Endodermal cell (in vitro differentiated cells): Measurements from ENCODE around the gene TMEM273. TPM values are rescaled to one million over a fixed set of nuclear protein-coding genes. Genes with fewer than 3 reads are reported as not detected.

ENCODE experiments used
- DNase-seq: peaks from one replicate; pipeline ENCODE4 v3.0.0-alpha.2; 2017
- H3K27ac ChIP-seq: 2 replicates; pipeline ENCODE4 v1.5.1; 2013; ENCODE audit warnings: mild to moderate bottlenecking, low read depth, low read length, moderate library complexity
- H3K27me3 ChIP-seq: 2 replicates; pipeline ENCODE4 v1.6.1; 2013; ENCODE audit warnings: mild to moderate bottlenecking, low read length, moderate library complexity; ENCODE audit not compliant: insufficient read depth, control insufficient read depth, poor library complexity, severe bottlenecking
- H3K36me3 ChIP-seq: 2 replicates; pipeline ENCODE4 v1.7.0; 2013; ENCODE audit warnings: mild to moderate bottlenecking, low read length, moderate library complexity; ENCODE audit not compliant: control insufficient read depth, insufficient read depth
- H3K4me1 ChIP-seq: one replicate; pipeline ENCODE4 v1.7.0; 2013; ENCODE audit warnings: low read length; ENCODE audit not compliant: control insufficient read depth, insufficient read depth
- H3K4me3 ChIP-seq: 2 replicates; pipeline ENCODE4 v1.5.1; 2013; ENCODE audit warnings: mild to moderate bottlenecking, low read length, moderate library complexity
- H3K9ac ChIP-seq: 2 replicates; pipeline ENCODE4 v1.6.1; 2013; ENCODE audit warnings: mild to moderate bottlenecking, low read length, moderate library complexity; ENCODE audit not compliant: poor library complexity, severe bottlenecking; ENCODE audit errors: extremely low read depth
- H3K9me3 ChIP-seq: 2 replicates; pipeline ENCODE4 v1.6.1; 2013; ENCODE audit warnings: mild to moderate bottlenecking, low read length, moderate library complexity; ENCODE audit not compliant: control insufficient read depth
- H3K27ac Mint-ChIP-seq: 2 replicates; pipeline ENCODE4 v1.8.0; 2020; ENCODE audit warnings: mixed read lengths
- H3K27me3 Mint-ChIP-seq: 2 replicates; pipeline ENCODE4 v1.8.0; 2021; ENCODE audit warnings: mild to moderate bottlenecking, mixed read lengths; ENCODE audit not compliant: insufficient read depth
- H3K36me3 Mint-ChIP-seq: 2 replicates; pipeline ENCODE4 v1.8.0; 2020; ENCODE audit warnings: low read depth, mixed read lengths
- H3K4me1 Mint-ChIP-seq: 2 replicates; pipeline ENCODE4 v1.8.0; 2020; ENCODE audit warnings: mixed read lengths
- H3K4me3 Mint-ChIP-seq: 2 replicates; pipeline ENCODE4 v1.8.0; 2020; ENCODE audit warnings: mild to moderate bottlenecking, moderate library complexity, mixed read lengths
- H3K9me3 Mint-ChIP-seq: 2 replicates; pipeline ENCODE4 v1.8.0; 2020; ENCODE audit warnings: mild to moderate bottlenecking, mixed read lengths
- WGBS, 2 experiments: methylation state at CpG; one replicate each; pipeline versions ENCODE4 v1.1.5 to v1.1.7; 2013; ENCODE audit warnings: missing lambda C conversion rate in 2 of 2, mixed read lengths in 1 of 2; ENCODE audit not compliant: insufficient coverage in 1 of 2, insufficient read length in 1 of 2; 5-methylcytosine and 5-hydroxymethylcytosine counted together
- total RNA-seq, 2 donors: library from RNA; stranded (reverse); fragmentation: NEBNext Ultra II Directional in 1 of 2; extraction: Animal tissue kit (Norgen Biotek cat#: 25700) in 1 of 2; gene quantifications; 2 replicates in 1 of 2; 3 replicates in 1 of 2; pipeline ENCODE4 v1.2.1, GENCODE V29; 2021
- TF ChIP-seq, protein P1 (sequence below): fragments of 200-600 bp; sonication (generic); conservative IDR thresholded peaks from 2 replicates; pipeline ENCODE4 v1.5.0; 2021; ENCODE audit warnings: antibody characterized with exemption, mild to moderate bottlenecking

Gene TMEM273
- total RNA-seq, 2 donors from 2014 or later = not detected

- H3K4me3 ChIP-seq = no peak overlapping the region
- Mint-ChIP-seq H3K27ac (no peak overlapping the region), H3K9me3 (peaks cover 14% of the 10 kb centered on the region), H3K4me1 (peaks cover under 1% of the 10 kb centered on the region), H3K4me3 (no peak overlapping the region), H3K36me3 (no peaks in the 10 kb centered on the region), H3K27me3 (peaks cover 7% of the 10 kb centered on the region)
- H3K27me3 ChIP-seq = no peaks in the 10 kb centered on the region
- peaks cover 5% of the 10 kb centered on the region for H3K9me3 ChIP-seq
- H3K4me1 ChIP-seq = no peaks in the 10 kb centered on the region
- WGBS, 2 experiments = 91% methylated on average over 1 of the region's 1 CpG; no CpG with 5 or more reads in 1 of the 2 experiments
- H3K9ac ChIP-seq = no peak overlapping the region
- H3K36me3 ChIP-seq = no peaks in the 10 kb centered on the region
- TF ChIP-seq, protein P1, sequence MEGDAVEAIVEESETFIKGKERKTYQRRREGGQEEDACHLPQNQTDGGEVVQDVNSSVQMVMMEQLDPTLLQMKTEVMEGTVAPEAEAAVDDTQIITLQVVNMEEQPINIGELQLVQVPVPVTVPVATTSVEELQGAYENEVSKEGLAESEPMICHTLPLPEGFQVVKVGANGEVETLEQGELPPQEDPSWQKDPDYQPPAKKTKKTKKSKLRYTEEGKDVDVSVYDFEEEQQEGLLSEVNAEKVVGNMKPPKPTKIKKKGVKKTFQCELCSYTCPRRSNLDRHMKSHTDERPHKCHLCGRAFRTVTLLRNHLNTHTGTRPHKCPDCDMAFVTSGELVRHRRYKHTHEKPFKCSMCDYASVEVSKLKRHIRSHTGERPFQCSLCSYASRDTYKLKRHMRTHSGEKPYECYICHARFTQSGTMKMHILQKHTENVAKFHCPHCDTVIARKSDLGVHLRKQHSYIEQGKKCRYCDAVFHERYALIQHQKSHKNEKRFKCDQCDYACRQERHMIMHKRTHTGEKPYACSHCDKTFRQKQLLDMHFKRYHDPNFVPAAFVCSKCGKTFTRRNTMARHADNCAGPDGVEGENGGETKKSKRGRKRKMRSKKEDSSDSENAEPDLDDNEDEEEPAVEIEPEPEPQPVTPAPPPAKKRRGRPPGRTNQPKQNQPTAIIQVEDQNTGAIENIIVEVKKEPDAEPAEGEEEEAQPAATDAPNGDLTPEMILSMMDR = no peak
- H3K27ac ChIP-seq = no peak overlapping the region
- no peak for DNase-seq
These were observed 31.8 kb upstream of the TMEM273 start for GRCh38 chr10:49220031-49220430.

- no peaks in the 10 kb centered on the region for H3K4me1 ChIP-seq
- no peak overlapping the region for H3K4me3 Mint-ChIP-seq
- no peak overlapping the region for H3K27ac Mint-ChIP-seq
These were observed 31.1 kb upstream of the TMEM273 start for GRCh38 chr10:49219248-49219647.

DNA sequence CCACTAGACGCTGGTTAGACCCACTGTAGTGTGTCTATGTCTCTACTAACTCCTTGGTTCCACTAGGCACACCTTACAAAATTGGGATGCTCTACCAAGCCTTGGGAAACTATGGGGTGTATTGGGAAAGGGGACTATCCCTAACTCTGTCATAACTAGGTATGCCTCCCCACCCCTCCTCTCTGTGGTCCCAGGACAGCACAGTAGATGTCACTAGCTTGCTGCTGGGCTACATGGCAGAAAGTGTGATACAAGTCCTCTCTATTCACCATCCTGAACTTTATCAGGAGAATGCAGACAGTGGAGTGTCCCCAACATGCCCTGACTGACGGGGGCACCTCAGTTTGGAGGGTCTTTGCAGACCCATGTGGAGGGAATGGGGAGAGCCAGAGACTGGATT, 30.3 kb upstream of the TMEM273 start:
- H3K27ac Mint-ChIP-seq = no peak overlapping the region
- H3K9me3 Mint-ChIP-seq = peaks cover 11% of the 10 kb centered on the region
- H3K27me3 Mint-ChIP-seq = peaks cover 16% of the 10 kb centered on the region
- Histone ChIP-seq H3K27ac (no peak overlapping the region), H3K9ac (no peak overlapping the region), H3K4me3 (no peak overlapping the region), H3K27me3 (no peaks in the 10 kb centered on the region), H3K36me3 (no peaks in the 10 kb centered on the region), H3K4me1 (no peaks in the 10 kb centered on the region), H3K9me3 (peaks cover 5% of the 10 kb centered on the region)
- no peaks in the 10 kb centered on the region for H3K36me3 Mint-ChIP-seq
- 81 to 100% methylated on average over 2 of the region's 2 CpGs for WGBS, 2 experiments
- H3K4me1 Mint-ChIP-seq = no peaks in the 10 kb centered on the region
- TF ChIP-seq, protein P1 = no peak
- H3K4me3 Mint-ChIP-seq = no peak overlapping the region
- no peak for DNase-seq

More at GRCh38 chr10:49219248-49219647, 31.1 kb upstream of the TMEM273 start:
- H3K27me3 Mint-ChIP-seq = peaks cover 13% of the 10 kb centered on the region
- peaks cover 5% of the 10 kb centered on the region for H3K9me3 ChIP-seq
- no peaks in the 10 kb centered on the region for H3K36me3 Mint-ChIP-seq
- DNase-seq = no peak
- H3K27me3 ChIP-seq = no peaks in the 10 kb centered on the region
- H3K9me3 Mint-ChIP-seq = peaks cover 14% of the 10 kb centered on the region
- no peak overlapping the region for H3K4me3 ChIP-seq
- H3K36me3 ChIP-seq = no peaks in the 10 kb centered on the region
- no peak overlapping the region for H3K27ac ChIP-seq
- TF ChIP-seq, protein P1 = no peak
- 86 to 100% methylated on average over 1 to 2 of the region's 2 CpGs for WGBS, 2 experiments
- no peaks in the 10 kb centered on the region for H3K4me1 Mint-ChIP-seq
- no peak overlapping the region for H3K9ac ChIP-seq
